Inferior parietal cortex (tissue), 1 donor: ENCODE measurements around the gene PAX6.
"Not testable (repeated sequence)": the region's sequence is repeated elsewhere in the genome, so short reads cannot be mapped to it uniquely, and the experiment has no call there.

Experiments used
- DNase-seq: peaks from one replicate; pipeline ENCODE4 v3.0.0-alpha.2; 2016; ENCODE audit errors: extremely low spot score

Gene PAX6

GRCh38 chr11:31767685-31768084, 43.4 kb downstream of the PAX6 start:
- no peak for DNase-seq

- no peak for DNase-seq
Measured at GRCh38 chr11:31767066-31767465, 44.1 kb downstream of the PAX6 start.

DNA sequence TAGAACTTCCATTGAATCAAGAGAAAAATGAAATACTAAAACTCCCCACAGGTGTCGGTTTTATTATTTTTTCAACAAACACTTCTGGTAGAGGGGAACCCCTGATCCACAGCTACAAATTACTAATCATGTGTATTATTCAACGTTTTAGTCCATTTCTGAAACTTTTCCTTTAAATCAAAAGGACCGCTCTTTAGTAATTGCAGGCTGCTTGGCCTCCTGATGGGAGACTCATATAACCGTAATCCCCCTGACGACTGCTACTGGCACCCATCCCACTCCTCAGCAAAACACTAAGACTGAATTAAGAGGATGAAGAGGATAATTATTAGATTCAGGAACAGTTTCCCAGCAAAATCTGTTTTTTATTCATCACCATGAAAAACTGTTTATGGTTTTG, 46.4 kb downstream of the PAX6 start:
- no peak for DNase-seq

DNA sequence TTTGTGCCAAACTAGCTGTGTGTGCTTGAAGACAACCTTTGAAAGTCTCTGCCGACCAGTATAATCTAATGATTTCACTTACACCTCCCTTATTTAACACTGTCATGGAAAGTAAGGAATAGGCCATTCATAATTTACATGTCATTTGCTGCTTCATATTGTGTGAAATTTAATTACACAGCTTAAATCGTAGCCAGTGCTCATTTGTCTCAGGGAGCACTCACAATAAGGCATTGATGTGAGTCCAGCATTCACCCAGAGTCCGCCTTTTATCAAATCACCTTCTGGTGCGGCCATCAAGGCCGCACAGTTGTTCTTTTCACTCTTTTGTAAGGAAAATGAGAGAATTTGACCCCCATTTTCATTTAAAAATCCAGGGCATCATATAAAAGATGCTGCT, 46.9 kb downstream of the PAX6 start:
- no peak for DNase-seq

- no peak for DNase-seq
Measured at GRCh38 chr11:31763296-31763695, 47.8 kb downstream of the PAX6 start.

- DNase-seq = no peak
Measured at GRCh38 chr11:31761636-31762035, 49.5 kb downstream of the PAX6 start.

DNA sequence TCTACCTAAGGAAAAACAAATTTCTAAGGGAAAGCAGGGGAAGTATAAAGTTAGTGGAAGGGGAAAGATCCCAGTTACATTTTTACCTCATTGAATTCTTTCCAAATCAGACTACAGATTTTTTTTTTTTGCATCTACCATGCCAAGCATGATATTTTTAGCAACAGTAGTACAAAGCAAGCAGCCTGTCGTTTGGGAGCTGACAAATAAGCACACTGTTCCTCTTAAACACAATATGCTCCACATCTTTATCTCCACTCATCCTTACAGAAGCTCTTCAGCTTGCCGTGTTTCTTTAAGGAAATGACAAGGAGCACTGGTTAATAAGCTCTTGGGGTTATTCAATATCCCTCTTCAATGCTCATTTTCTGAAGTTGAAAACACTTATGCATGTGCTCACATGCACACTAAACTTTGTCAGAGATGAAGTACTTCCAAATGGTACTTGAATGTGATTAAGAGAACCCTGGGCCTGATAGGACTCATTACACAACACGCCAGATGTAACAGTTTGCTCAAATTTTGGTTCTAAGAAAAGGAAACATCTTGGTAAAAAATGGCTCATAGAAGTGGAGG, 53.8 kb downstream of the PAX6 start:
- DNase-seq = peak; percentile 52

GRCh38 chr11:31747581-31747980, 63.5 kb downstream of the PAX6 start:
- no peak for DNase-seq

GRCh38 chr11:31740731-31741368, 70.3 kb downstream of the PAX6 start:
- DNase-seq = not testable (repeated sequence)

- DNase-seq = no peak
Measured at GRCh38 chr11:31740131-31740530, 71.0 kb downstream of the PAX6 start.
